DMS53 (cell line): Measurements from ENCODE around the gene KLF8.

Experiments used
- DNase-seq: peaks from one replicate; lab custom pipeline; 2025; lab: John Stamatoyannopoulos, UW

The KLF8 gene

GRCh38 chrX:56309881-56310280 is 77.7 kb downstream of the KLF8 start:
- no peak for DNase-seq

GRCh38 chrX:56310581-56310980 is 78.4 kb downstream of the KLF8 start:
- no peak for DNase-seq

- DNase-seq: no peak
These were observed 81.2 kb downstream of the KLF8 start for GRCh38 chrX:56313308-56313707.

GRCh38 chrX:56314334-56314733 is 82.2 kb downstream of the KLF8 start:
- peak; percentile 16 for DNase-seq

GRCh38 chrX:56318076-56318475 is 85.9 kb downstream of the KLF8 start:
- DNase-seq: no peak

GRCh38 chrX:56319165-56319564 is 87.0 kb downstream of the KLF8 start:
- DNase-seq: no peak
